Lower leg skin (tissue), 3 donors: ENCODE results near the gene KIZ.

Source experiments
- POLR2A ChIP-seq, 2 donors: fragments of 450-650 bp; IDR thresholded peaks; one replicate each; pipeline ENCODE4 v1.6.1; 2016 to 2017; ENCODE audit warnings: antibody characterized with exemption in 2 of 2, mild to moderate bottlenecking in 1 of 2, moderate library complexity in 1 of 2
- TF ChIP-seq, protein P1 (sequence below), 3 donors: fragments of 450-650 bp; IDR thresholded peaks; one replicate each; pipeline ENCODE4 v1.5.1; 2016; ENCODE audit warnings: antibody characterized with exemption in 3 of 3, mild to moderate bottlenecking in 3 of 3, moderate library complexity in 2 of 3

DNA sequence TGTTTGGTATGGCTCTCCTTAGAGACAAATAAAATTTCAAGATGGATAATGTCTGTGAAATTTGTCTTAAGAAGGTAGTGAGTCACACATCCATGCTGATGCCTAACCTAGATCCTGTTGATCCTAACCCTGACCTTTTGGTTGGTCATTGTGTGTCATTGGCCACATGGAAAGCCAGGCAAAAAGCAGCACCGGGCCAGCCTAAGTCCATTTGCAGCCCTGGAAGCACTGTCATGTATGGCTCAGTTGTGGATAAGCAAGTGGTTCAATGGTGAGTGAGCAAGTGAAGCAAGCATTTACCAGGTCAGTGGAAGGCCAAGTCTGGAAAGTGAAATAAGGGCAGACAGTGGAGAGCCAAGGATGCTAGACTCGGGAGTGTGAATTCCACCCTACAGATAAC is 165.1 kb downstream of the KIZ start:
- no peak for TF ChIP-seq POLR2A (IDR thresholded peaks at IDR 0.05)
- TF ChIP-seq, protein P1, sequence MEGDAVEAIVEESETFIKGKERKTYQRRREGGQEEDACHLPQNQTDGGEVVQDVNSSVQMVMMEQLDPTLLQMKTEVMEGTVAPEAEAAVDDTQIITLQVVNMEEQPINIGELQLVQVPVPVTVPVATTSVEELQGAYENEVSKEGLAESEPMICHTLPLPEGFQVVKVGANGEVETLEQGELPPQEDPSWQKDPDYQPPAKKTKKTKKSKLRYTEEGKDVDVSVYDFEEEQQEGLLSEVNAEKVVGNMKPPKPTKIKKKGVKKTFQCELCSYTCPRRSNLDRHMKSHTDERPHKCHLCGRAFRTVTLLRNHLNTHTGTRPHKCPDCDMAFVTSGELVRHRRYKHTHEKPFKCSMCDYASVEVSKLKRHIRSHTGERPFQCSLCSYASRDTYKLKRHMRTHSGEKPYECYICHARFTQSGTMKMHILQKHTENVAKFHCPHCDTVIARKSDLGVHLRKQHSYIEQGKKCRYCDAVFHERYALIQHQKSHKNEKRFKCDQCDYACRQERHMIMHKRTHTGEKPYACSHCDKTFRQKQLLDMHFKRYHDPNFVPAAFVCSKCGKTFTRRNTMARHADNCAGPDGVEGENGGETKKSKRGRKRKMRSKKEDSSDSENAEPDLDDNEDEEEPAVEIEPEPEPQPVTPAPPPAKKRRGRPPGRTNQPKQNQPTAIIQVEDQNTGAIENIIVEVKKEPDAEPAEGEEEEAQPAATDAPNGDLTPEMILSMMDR (IDR thresholded peaks at IDR 0.05) = no peak
